HL-60 (cell line): ENCODE results near the gene CNPY3.
"Not testable (repeated sequence)": the region's sequence is repeated elsewhere in the genome, so short reads cannot be mapped to it uniquely, and the experiment has no call there.

Experiments
- DNase-seq, 2 experiments: peaks; one replicate each; pipeline ENCODE4 v3.0.0-alpha.2; 2010 to 2020; ENCODE audit warnings: low read depth in 1 of 2, low spot score in 1 of 2
- H3K27ac ChIP-seq: fragments of 250-450 bp; sonication (Bioruptor Pico); replicated peaks from 2 replicates; pipeline ENCODE4 v1.5.1; 2020; ENCODE audit warnings: mild to moderate bottlenecking, moderate library complexity
- H3K27me3 ChIP-seq: fragments of 250-450 bp; sonication (Bioruptor Pico); 2 replicates; pipeline ENCODE4 v1.5.1; 2021; ENCODE audit warnings: mild to moderate bottlenecking, moderate library complexity; ENCODE audit not compliant: insufficient read depth, poor library complexity, severe bottlenecking
- H3K4me3 ChIP-seq: replicated peaks from 2 replicates; pipeline ENCODE4 v1.5.1; 2011; ENCODE audit warnings: mild to moderate bottlenecking, control low read depth, low read length; ENCODE audit not compliant: insufficient read depth
- CTCF ChIP-seq: IDR thresholded peaks from one replicate; pipeline ENCODE4 v1.5.1; 2011; ENCODE audit warnings: low read length, control low read depth, inconsistent platforms; ENCODE audit not compliant: insufficient read depth
- GABPA ChIP-seq: IDR thresholded peaks from 2 replicates; pipeline ENCODE4 v1.6.1; 2012; ENCODE audit warnings: low read depth
- POLR2AphosphoS5 ChIP-seq: IDR thresholded peaks from 2 replicates; pipeline ENCODE4 v1.6.1; 2012; ENCODE audit warnings: low read depth
- REST ChIP-seq: IDR thresholded peaks from 2 replicates; pipeline ENCODE4 v1.6.1; 2012; ENCODE audit warnings: low read depth; ENCODE audit not compliant: insufficient replicate concordance
- SPI1 ChIP-seq: IDR thresholded peaks from 2 replicates; pipeline ENCODE4 v1.6.1; 2012; ENCODE audit warnings: low read depth, mild to moderate bottlenecking, borderline replicate concordance

The CNPY3 gene

DNA sequence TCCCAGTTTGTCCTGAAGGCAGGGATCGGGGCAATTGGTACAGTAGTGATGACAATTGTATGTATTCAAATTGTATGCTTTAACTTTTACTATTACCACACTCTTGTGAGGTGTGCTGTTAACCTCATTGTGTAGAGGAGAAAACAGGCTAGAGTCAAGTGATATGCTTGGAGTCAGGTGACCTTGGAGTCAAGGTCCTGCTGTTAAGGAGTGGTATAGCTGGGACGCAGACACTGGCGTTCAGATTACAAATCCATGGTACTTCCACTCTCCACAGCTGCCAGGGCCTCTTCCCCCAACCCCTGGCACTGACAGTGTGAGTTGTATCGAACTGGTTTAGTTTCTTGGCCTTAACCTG lies 10.5 kb downstream of the CNPY3 start:
- Histone ChIP-seq H3K27ac (no peak overlapping the region), H3K27me3 (no peaks in the 10 kb centered on the region), H3K4me3 (no peak overlapping the region)
- DNase-seq = no peak
- no peak for TF ChIP-seq REST
- TF ChIP-seq SPI1 = no peak
- no peak for TF ChIP-seq POLR2AphosphoS5
- TF ChIP-seq GABPA = no peak
- TF ChIP-seq CTCF = no peak

- no peak overlapping the region for H3K27ac ChIP-seq
- no peak for DNase-seq
- TF ChIP-seq GABPA (no peak), POLR2AphosphoS5 (no peak), SPI1 (no peak), REST (no peak), CTCF (no peak)
- H3K4me3 ChIP-seq = no peak overlapping the region
- H3K27me3 ChIP-seq = no peaks in the 10 kb centered on the region
These were observed 11.3 kb downstream of the CNPY3 start for GRCh38 chr6:42940493-42941045.

DNA sequence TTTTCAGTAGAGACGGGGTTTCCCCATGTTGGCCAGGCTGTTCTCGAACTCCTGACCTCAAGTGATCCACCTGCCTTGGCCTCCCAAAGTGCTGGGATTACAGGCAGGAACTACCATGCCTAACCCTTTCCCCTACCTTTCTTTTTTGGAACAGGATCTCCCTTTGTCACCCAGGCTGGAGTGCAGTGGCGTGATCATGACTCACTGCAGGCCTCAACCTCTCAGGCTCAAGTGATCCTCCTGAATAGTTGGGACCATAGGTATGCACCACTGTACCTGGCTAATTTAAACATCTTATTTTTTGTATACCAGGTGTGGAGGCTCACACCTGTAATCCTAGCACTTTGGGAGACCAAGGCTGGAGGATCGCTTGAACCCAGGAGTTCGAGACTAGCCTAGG lies 12.1 kb downstream of the CNPY3 start:
- not testable (repeated sequence) for H3K27me3 ChIP-seq, DNase-seq, H3K27ac ChIP-seq, H3K4me3 ChIP-seq

GRCh38 chr6:42942444-42942843 lies 13.2 kb downstream of the CNPY3 start:
- Histone ChIP-seq H3K27me3 (no peaks in the 10 kb centered on the region), H3K27ac (no peak overlapping the region), H3K4me3 (no peak overlapping the region)
- no peak for TF ChIP-seq GABPA
- TF ChIP-seq CTCF = no peak
- TF ChIP-seq POLR2AphosphoS5 = no peak
- no peak for TF ChIP-seq SPI1
- TF ChIP-seq REST = no peak
- DNase-seq = no peak
